CD4-positive, alpha-beta T cell treated with Interleukin-1 beta for 1 hour (primary cell): ENCODE measurements around the gene ZNF776.
"Not testable (repeated sequence)": the region's sequence is repeated elsewhere in the genome, so short reads cannot be mapped to it uniquely, and the experiment has no call there.

ENCODE experiments used
- DNase-seq, 2 donors: peaks; one replicate each; pipeline ENCODE4 v3.0.0-alpha.2; 2020 to 2022

The ZNF776 gene

GRCh38 chr19:57746580-57747471, at the start of gene ZNF776:
ZNF776 (plus strand) TSS chr19:57746815; CDS start chr19:57747059, 244 bp downstream.
- peak; percentile 87 to 91 for DNase-seq

GRCh38 chr19:57701625-57702024, 45.0 kb upstream of the ZNF776 start:
- no peak for DNase-seq

- DNase-seq, result no peak
Measured at GRCh38 chr19:57706346-57706745, 40.3 kb upstream of the ZNF776 start.

GRCh38 chr19:57708641-57709361, 37.8 kb upstream of the ZNF776 start, which contains the start of gene ZNF154:
ZNF154 (minus strand) TSS chr19:57709204; CDS start chr19:57708971, 233 bp downstream.
- DNase-seq, result peak; percentile 70 to 78

GRCh38 chr19:57709616-57710015, 37.0 kb upstream of the ZNF776 start:
- no peak for DNase-seq

- no peak for DNase-seq
Measured at GRCh38 chr19:57712222-57712621, 34.4 kb upstream of the ZNF776 start.

GRCh38 chr19:57719424-57719823, 27.2 kb upstream of the ZNF776 start:
- no peak for DNase-seq

GRCh38 chr19:57719901-57720519, 26.6 kb upstream of the ZNF776 start:
- DNase-seq, result no peak

GRCh38 chr19:57720878-57721277, 25.7 kb upstream of the ZNF776 start:
- DNase-seq, result no peak

GRCh38 chr19:57738320-57738719, 8.3 kb upstream of the ZNF776 start:
- DNase-seq, result peak; percentile 48 to 49

- DNase-seq, result not testable (repeated sequence)
Measured at GRCh38 chr19:57738770-57739169, 7.8 kb upstream of the ZNF776 start.

- DNase-seq, result no peak
Measured at GRCh38 chr19:57747472-57747807, 825 bp downstream of the ZNF776 start.

GRCh38 chr19:57748029-57748428, 1.4 kb downstream of the ZNF776 start:
- no peak for DNase-seq

- no peak for DNase-seq
Measured at GRCh38 chr19:57754091-57754673, 7.6 kb downstream of the ZNF776 start.

GRCh38 chr19:57755031-57755430, 8.4 kb downstream of the ZNF776 start:
- DNase-seq, result no peak

GRCh38 chr19:57757941-57758340, 11.3 kb downstream of the ZNF776 start:
- DNase-seq, result no peak

- DNase-seq, result no peak
Measured at GRCh38 chr19:57759096-57759495, 12.5 kb downstream of the ZNF776 start.

- peak; percentile 89 to 90 for DNase-seq
Measured at GRCh38 chr19:57769345-57770131, 22.9 kb downstream of the ZNF776 start, which contains the start of gene ZNF586. ZNF586 (plus strand) TSS chr19:57769676; CDS start chr19:57769843, 167 bp downstream.

GRCh38 chr19:57771417-57771816, 24.8 kb downstream of the ZNF776 start:
- no peak for DNase-seq

- DNase-seq, result no peak
Measured at GRCh38 chr19:57773488-57773887, 26.9 kb downstream of the ZNF776 start.

- no peak for DNase-seq
Measured at GRCh38 chr19:57776764-57777296, 30.2 kb downstream of the ZNF776 start.

- DNase-seq, result no peak
Measured at GRCh38 chr19:57778336-57778735, 31.7 kb downstream of the ZNF776 start.
